Breast epithelium (tissue), 3 donors: ENCODE data around the gene NFKBIB.

Experiments
- POLR2AphosphoS5 ChIP-seq, 3 donors: sonication (generic); formaldehyde crosslinking; IDR thresholded peaks; one replicate each; pipeline ENCODE4 v1.6.1; 2017; ENCODE audit warnings: antibody characterized with exemption in 3 of 3
- TF ChIP-seq, protein P1 (sequence below), 3 donors: fragments of 450-650 bp; IDR thresholded peaks; one replicate each; pipeline ENCODE4 v1.5.1; 2016 to 2017; ENCODE audit warnings: antibody characterized with exemption in 3 of 3, mild to moderate bottlenecking in 3 of 3, moderate library complexity in 3 of 3

DNA sequence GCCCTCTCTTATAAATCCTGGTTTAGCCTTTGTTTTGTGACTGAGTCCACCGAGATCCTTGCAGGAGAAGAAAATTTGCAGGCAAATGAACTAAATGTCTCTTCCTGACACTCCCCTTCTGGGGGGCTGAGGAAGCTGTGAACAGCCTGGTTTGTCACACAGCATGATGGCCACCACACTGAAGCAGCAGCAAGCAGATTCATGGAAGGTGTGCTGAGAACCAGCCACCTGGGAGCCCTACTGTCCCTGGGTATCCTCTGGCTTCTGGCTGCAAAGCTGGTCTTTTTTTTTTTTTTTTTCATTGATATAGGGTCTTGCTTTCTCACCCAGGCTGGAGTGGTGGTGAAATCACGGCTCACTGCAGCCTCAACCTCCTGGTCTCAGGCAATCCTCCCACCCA, 42.2 kb downstream of the NFKBIB start:
- TF ChIP-seq, protein P1, sequence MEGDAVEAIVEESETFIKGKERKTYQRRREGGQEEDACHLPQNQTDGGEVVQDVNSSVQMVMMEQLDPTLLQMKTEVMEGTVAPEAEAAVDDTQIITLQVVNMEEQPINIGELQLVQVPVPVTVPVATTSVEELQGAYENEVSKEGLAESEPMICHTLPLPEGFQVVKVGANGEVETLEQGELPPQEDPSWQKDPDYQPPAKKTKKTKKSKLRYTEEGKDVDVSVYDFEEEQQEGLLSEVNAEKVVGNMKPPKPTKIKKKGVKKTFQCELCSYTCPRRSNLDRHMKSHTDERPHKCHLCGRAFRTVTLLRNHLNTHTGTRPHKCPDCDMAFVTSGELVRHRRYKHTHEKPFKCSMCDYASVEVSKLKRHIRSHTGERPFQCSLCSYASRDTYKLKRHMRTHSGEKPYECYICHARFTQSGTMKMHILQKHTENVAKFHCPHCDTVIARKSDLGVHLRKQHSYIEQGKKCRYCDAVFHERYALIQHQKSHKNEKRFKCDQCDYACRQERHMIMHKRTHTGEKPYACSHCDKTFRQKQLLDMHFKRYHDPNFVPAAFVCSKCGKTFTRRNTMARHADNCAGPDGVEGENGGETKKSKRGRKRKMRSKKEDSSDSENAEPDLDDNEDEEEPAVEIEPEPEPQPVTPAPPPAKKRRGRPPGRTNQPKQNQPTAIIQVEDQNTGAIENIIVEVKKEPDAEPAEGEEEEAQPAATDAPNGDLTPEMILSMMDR (IDR thresholded peaks at IDR 0.05) = no peak
- no peak for TF ChIP-seq POLR2AphosphoS5 (IDR thresholded peaks at IDR 0.05)
